ENCODE results near the gene C1D. TPM values are rescaled to one million over a fixed set of nuclear protein-coding genes. Genes with fewer than 3 reads are reported as not detected.
"Not testable (repeated sequence)": the region's sequence is repeated elsewhere in the genome, so short reads cannot be mapped to it uniquely, and the experiment has no call there.

Gene C1D
- polyA plus RNA-seq (ENCODE audit: insufficient read length in 4 of 4) = 10 to 100 TPM; 40.8 to 61.9 (median 52.7) TPM

- peak; percentile 86 to 92 (median 88) for DNase-seq (ENCODE audit: low read depth in 4 of 4, low spot score in 2 of 4)
Observed at GRCh38 chr2:68062680-68063387, at the start of gene C1D. Gene C1D, minus strand, starts transcription at chr2:68063004. Its CDS starts 15,694 bp downstream, at chr2:68047310.

GRCh38 chr2:68110102-68110501, 47.3 kb upstream of the C1D start:
- DNase-seq (ENCODE audit: low read depth in 4 of 4, low spot score in 2 of 4) = no peak

GRCh38 chr2:68108120-68108519, 45.3 kb upstream of the C1D start:
- no peak for DNase-seq (ENCODE audit: low read depth in 4 of 4, low spot score in 2 of 4)

DNA sequence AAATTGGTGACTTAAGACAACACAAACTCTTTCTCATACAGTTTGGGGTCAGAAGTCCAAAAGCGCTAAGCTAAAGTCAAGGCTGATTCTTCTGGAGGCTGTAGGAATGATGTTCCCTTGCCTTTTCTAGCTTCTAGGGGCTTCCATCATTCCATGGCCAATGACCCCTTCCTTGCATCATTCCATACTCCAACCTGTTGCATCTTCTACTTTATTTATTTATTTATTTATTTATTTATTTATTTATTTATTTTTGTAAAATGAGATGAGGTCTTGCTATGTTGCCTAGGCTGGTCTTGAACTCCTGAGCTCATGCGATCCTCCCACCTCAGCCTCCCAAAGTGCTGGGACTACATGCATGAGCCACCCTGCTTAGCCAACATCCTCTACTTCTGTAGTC, 44.7 kb upstream of the C1D start:
- no peak for DNase-seq (ENCODE audit: low read depth in 4 of 4, low spot score in 2 of 4)

DNA sequence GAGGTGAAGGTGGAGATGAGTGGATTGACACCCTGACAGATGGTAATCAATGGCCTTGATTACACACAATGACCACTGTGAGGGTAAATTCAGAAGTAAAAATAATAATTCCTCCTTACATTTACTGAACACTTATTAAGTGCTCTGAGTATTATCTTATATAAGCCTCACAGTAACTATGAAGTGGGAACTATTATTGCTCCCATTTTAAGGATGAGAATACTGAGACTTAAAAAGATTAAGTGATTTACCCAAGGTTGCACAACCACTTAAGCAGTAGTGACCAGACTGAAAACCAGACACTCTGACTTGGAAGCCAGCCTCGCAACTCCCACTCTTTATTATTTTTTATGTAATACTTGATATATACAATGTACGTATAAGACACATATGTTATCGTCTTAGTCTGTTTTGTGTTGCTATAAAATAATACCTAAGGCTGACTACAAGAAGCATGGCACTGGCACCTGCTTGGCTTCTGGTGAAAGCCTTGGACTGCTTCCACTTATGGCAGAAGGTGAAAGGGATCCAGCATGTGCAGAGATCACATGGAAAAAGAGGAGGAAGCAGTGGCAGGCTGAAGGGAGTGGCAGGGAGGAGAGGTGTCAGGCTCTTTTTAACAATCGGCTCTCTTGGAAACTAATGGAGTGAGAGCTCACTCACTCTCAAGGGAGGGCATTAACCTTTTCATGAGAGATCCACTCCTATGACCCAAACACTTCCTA, 41.5 kb upstream of the C1D start:
- DNase-seq (ENCODE audit: low read depth in 4 of 4, low spot score in 2 of 4) = no peak

DNA sequence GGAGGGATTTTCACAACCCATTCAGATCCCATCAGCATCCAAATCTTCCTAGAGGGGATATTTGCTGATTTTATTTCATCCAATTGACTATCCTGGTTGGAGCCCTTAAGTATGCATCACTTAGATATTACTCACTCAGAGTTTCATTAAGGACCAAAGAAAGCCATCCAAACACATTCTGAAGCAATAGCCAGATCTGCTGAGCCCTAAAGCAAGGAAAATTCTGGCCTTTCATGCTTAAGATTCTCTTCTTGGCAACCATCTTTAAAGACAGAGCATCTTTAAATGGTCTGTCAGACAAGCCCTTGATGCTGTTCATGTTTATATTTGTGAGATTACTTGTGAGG, 40.9 kb upstream of the C1D start:
- DNase-seq (ENCODE audit: low read depth in 4 of 4, low spot score in 2 of 4) = no peak

GRCh38 chr2:68103030-68103708, 40.4 kb upstream of the C1D start:
- DNase-seq (ENCODE audit: low read depth in 4 of 4, low spot score in 2 of 4) = no peak

DNA sequence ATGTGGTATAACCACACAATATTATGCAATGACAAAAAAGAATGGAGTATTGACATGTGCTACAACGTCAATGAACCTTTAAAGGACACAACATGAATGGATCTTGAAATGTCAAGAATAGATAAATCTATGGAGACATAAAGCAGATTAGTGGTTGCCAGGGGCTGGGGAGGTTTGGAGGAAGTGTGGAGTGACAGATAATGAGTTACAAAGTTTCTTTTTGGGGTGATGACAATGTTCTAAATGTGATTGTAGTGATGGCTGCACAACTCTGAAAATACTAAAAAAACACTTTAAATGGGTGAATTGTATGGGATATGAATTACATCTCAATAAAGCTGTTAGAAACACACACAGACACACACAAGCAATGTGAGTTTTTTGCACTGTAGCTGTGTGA, 37.4 kb upstream of the C1D start:
- no peak for DNase-seq (ENCODE audit: low read depth in 4 of 4, low spot score in 2 of 4)

GRCh38 chr2:68099260-68099659, 36.5 kb upstream of the C1D start:
- no peak for DNase-seq (ENCODE audit: low read depth in 4 of 4, low spot score in 2 of 4)

- no peak for DNase-seq (ENCODE audit: low read depth in 4 of 4, low spot score in 2 of 4)
Observed at GRCh38 chr2:68098291-68098797, 35.5 kb upstream of the C1D start.

DNA sequence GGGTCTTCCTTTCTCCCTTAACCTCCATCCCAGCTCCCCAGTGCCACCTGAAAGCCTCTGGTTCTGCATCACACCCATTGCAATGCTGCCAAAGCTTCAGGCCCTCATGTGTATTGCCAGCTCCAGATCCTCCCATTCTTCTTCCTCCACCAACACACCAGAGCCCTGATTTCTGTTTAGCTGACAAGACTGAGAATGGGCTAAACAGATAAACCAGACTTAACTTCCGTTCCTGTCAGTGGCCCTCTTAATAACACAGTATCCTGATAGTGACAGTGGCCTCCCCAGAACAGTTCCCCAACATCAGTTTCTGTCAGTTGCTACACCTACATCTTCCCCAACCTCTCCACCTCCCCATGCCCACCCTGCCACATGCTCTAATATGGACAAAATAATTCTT, 31.3 kb upstream of the C1D start:
- DNase-seq (ENCODE audit: low read depth in 4 of 4, low spot score in 2 of 4) = no peak

GRCh38 chr2:68093634-68094033, 30.8 kb upstream of the C1D start:
- DNase-seq (ENCODE audit: low read depth in 4 of 4, low spot score in 2 of 4) = no peak

GRCh38 chr2:68091439-68092034, 28.7 kb upstream of the C1D start:
- DNase-seq (ENCODE audit: low read depth in 4 of 4, low spot score in 2 of 4) = no peak

DNA sequence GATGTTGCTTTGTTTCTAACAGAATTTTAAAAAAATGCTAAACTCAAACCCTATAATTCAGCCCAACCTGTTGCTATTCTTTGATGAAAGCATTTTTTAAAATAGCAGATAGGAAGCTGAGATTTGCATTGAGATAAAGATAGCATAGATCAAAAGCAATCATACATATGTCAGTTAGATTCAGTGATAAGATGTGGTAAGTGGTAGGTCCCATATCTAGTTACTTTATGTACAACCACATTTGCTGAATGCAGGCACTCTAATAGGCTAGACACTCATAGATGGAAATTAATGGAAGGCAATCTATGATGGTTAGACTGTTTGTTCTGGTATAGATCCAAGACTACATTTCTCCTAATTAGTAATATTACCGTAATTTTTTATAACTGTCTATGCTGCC, 27.2 kb upstream of the C1D start:
- DNase-seq (ENCODE audit: low read depth in 4 of 4, low spot score in 2 of 4) = no peak

- DNase-seq (ENCODE audit: low read depth in 4 of 4, low spot score in 2 of 4) = no peak
Observed at GRCh38 chr2:68088940-68089339, 26.1 kb upstream of the C1D start.

- no peak for DNase-seq (ENCODE audit: low read depth in 4 of 4, low spot score in 2 of 4)
Observed at GRCh38 chr2:68086166-68086565, 23.4 kb upstream of the C1D start.

- DNase-seq (ENCODE audit: low read depth in 4 of 4, low spot score in 2 of 4) = no peak
Observed at GRCh38 chr2:68083346-68083745, 20.5 kb upstream of the C1D start.

DNA sequence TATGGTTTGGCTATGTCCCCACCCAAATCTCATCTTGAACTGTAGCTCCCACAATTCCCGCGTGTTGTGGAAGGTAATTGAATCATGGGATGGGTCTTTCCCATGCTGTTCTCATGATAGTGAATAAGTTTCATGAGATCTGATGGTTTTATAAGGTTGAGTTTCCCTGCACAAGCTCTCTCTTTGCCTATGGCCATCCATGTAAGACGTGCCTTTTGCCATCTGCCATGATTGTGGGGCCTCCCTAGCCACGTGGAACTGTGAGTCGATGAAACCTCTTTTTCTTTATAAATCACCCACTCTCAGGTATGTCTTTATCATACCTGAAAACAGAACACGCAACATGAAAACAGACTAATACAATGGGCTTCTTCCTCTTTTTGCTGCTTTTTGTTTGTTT, 11.2 kb upstream of the C1D start:
- DNase-seq (ENCODE audit: low read depth in 4 of 4, low spot score in 2 of 4) = no peak

DNA sequence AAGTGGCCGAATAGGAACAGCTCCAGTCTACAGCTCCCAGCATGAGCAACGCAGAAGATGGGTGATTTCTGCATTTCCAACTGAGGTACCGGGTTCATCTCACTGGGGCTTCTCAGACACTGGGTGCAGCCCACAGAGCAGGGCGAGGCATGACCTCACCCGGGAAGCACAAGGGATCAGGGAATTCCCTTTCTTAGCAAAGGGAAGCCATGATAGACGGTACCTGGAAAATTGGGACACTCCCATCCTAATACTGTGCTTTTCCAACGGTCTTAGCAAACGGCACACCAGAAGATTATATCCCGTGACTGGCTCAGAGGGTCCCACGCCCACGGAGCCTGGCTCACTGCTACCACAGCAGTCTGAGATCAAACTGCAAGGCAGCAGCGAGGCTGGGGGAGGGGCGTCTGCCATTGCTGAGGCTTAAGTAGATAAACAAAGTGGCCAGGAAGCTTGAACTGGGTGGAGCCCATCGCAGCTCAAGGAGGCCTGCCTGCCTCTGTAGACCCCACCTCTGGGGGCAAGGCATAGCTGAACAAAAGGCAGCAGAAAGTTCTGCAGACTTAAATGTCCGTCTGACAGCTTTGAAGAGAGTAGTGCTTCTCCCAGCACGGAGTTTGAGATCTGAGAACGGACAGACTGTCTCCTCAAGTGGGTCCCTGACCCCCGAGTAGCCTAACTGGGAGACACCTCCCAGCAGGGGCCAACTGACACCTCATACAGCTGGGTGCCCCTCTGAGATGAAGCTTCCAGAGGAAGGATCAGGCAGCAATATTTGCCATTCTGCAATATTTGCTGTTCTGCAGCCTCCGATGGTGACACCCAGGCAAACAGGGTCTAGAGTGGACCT, 1.2 kb upstream of the C1D start:
- DNase-seq (ENCODE audit: low read depth in 4 of 4, low spot score in 2 of 4) = not testable (repeated sequence)

DNA sequence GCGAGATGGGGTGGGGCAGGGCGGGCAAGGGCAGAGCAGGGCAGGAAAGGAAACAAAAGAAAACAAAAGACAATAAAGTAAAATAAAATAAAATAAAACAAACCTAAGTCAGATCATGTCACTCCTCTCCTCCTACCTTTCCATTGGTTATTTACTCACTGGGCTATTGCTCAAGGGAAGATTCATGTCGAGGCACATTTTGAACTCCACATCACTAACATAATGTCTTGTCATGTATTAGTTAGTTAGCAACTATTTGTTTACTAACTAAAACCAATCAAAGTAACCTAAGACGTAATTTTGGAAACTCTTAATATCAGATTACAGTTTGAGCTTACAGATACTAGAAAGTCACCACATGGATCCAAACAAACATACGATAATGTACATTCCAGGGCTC, 2.2 kb downstream of the C1D start:
- no peak for DNase-seq (ENCODE audit: low read depth in 4 of 4, low spot score in 2 of 4)
